Ascending aorta (tissue), 2 donors: ENCODE results near the gene ADCY2. TPM values are rescaled to one million over a fixed set of nuclear protein-coding genes. Genes with fewer than 3 reads are reported as not detected.
A peak's percentile ranks its signal among the peaks of the same experiment; 100 is the strongest.

Source experiments
- DNase-seq, 2 donors: peaks; one replicate each; pipeline ENCODE4 v3.0.0-alpha.2; 2019; ENCODE audit warnings: low spot score in 2 of 2
- H3K27ac ChIP-seq, 2 donors: fragments of 200-600 bp; sonication (generic); one replicate each; pipeline ENCODE4 v1.5.1; 2016 to 2017; ENCODE audit warnings: mild to moderate bottlenecking in 1 of 2
- H3K27me3 ChIP-seq: fragments of 200-600 bp; sonication (generic); one replicate; pipeline ENCODE4 v1.5.1; 2017
- H3K36me3 ChIP-seq, 2 donors: fragments of 200-600 bp; sonication (generic); one replicate each; pipeline ENCODE4 v1.5.1; 2016
- H3K4me1 ChIP-seq, 2 donors: fragments of 200-600 bp; sonication (generic); one replicate each; pipeline ENCODE4 v1.5.1; 2016 to 2017; ENCODE audit warnings: mild to moderate bottlenecking in 1 of 2
- H3K4me3 ChIP-seq, 2 donors: fragments of 200-600 bp; sonication (generic); one replicate each; pipeline ENCODE4 v1.5.1; 2016 to 2017; ENCODE audit warnings: mild to moderate bottlenecking in 1 of 2
- H3K9me3 ChIP-seq, 2 donors: fragments of 200-600 bp; sonication (generic); one replicate each; pipeline ENCODE4 v1.5.1; 2016
- intact Hi-C: fragments of 100-400 bp; cut with DNase I; formaldehyde crosslinking; loops from one replicate; pipeline ENCODE4 v1.15.1; 2023
- total RNA-seq: library from RNA; depleted of rRNA; stranded (reverse); fragments of >200 nt; gene quantifications from one replicate; pipeline ENCODE4 v1.1.0, GENCODE V29; 2016
- TF ChIP-seq, protein P1 (sequence below), 3 experiments: fragments of 200-600 bp in 2 of 3; fragments of 450-650 bp in 1 of 3; sonication (generic) in 2 of 3; IDR thresholded peaks; one replicate each; pipeline ENCODE4 v1.5.1; 2016 to 2019; ENCODE audit warnings: antibody characterized with exemption in 3 of 3, mild to moderate bottlenecking in 1 of 3, moderate library complexity in 1 of 3

ADCY2 gene
- total RNA-seq, 1 donor from 2014 or later = 0.11 TPM

DNA sequence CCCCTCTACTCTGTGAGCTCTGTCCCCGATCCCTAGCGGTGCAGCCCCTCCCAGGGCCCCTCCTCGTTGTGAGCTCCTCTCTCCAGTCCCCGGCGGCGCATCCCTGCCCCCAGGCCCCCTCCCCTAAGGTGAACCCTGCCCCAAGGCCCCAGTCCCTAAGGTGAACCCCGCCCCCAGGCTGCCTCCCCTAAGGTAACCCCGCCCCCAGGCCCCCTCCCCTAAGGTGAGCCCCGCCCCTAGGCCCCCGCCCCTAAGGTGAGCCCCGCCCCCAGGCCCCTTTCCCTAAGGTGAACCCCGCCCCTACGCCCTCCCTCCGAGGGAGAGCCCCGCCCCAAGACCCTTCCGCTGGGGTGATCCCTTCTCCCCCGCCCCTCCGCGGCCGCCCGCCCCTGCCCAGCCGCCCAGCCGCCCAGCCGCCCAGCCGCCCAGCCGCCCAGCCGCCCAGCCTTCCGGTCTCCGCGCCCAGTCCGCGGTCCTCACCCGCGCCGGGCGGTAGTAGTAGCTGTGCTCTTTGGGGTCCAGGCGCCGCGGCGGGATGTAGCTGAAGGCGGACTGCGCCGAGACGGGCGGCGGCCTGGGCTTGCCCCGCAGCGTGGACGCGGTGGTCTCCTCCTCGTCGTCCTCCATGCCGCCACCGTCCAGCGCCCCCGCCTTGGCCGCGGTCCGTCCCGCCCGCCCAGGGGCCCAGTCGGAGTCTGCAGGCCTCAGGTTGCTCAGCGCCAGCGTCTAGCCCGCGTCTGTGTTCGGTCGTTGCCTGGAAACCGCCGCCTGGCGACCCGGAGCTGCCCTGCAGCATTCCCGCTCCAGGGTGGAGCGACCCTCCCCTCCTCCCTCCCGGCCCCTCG, 454.7 kb downstream of the ADCY2 start, which contains the start of gene CFAP90:
TSS of gene CFAP90 (minus strand) at position 739 of the 845 bp plus-strand sequence. CDS start at position 627, 112 bp downstream.
- TF ChIP-seq, protein P1, sequence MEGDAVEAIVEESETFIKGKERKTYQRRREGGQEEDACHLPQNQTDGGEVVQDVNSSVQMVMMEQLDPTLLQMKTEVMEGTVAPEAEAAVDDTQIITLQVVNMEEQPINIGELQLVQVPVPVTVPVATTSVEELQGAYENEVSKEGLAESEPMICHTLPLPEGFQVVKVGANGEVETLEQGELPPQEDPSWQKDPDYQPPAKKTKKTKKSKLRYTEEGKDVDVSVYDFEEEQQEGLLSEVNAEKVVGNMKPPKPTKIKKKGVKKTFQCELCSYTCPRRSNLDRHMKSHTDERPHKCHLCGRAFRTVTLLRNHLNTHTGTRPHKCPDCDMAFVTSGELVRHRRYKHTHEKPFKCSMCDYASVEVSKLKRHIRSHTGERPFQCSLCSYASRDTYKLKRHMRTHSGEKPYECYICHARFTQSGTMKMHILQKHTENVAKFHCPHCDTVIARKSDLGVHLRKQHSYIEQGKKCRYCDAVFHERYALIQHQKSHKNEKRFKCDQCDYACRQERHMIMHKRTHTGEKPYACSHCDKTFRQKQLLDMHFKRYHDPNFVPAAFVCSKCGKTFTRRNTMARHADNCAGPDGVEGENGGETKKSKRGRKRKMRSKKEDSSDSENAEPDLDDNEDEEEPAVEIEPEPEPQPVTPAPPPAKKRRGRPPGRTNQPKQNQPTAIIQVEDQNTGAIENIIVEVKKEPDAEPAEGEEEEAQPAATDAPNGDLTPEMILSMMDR (IDR thresholded peaks at IDR 0.05) = peak in 2 of 3 experiments; percentile 13 to 31
- H3K4me3 ChIP-seq = peak within 1 kb of the TSS; percentile 58 to 73
- DNase-seq = no peak
- intact Hi-C loops = loop anchor here (10.0 kb wide), 1 partner anchor 456 kb away; the partner anchor contains the start of gene ADCY2
- H3K9me3 ChIP-seq = no peaks in the 10 kb centered on the region
- H3K27ac ChIP-seq = no peak within 1 kb of the TSS
- H3K27me3 ChIP-seq = peaks cover 5% of the 10 kb centered on the region
- peaks cover 3 to 4% of the 10 kb centered on the region in 2 donors for H3K4me1 ChIP-seq
- H3K36me3 ChIP-seq = no peaks in the 10 kb centered on the region

DNA sequence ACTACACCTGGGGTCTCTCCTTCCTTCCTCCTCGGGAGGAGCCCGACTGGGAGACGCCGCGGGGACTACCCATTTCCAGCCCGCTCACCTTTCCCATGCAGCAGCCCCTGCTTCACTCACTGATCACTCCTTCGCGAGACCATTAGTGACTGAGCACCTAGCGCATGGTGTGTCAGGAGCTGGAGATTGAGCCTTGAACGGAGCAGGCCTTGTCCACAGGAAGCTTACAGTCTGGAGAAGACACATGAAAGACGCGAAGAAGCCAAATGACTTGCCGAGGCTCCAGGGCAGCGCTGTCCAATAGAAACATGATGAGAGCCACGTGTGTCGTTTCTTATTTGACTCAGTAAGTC, 455.3 kb downstream of the ADCY2 start:
- TF ChIP-seq, protein P1 (IDR thresholded peaks at IDR 0.05) = no peak
- peak overlapping the region; percentile 58 to 73 for H3K4me3 ChIP-seq
- intact Hi-C loops = loop anchor here (10.0 kb wide), 1 partner anchor 456 kb away; the partner anchor contains the start of gene ADCY2
- no peaks in the 10 kb centered on the region for H3K9me3 ChIP-seq
- no peak for DNase-seq
- H3K27ac ChIP-seq = no peak overlapping the region
- H3K4me1 ChIP-seq = peaks cover 3 to 4% of the 10 kb centered on the region in 2 donors
- peaks cover 5% of the 10 kb centered on the region for H3K27me3 ChIP-seq
- H3K36me3 ChIP-seq = no peaks in the 10 kb centered on the region

- H3K36me3 ChIP-seq = no peaks in the 10 kb centered on the region
- intact Hi-C loops = loop anchor here (10.0 kb wide), 1 partner anchor 457 kb away; the partner anchor contains the start of gene ADCY2
- no peak overlapping the region for H3K27ac ChIP-seq
- H3K4me1 ChIP-seq = peaks cover 3 to 4% of the 10 kb centered on the region in 2 donors
- no peak overlapping the region for H3K4me3 ChIP-seq
- peaks cover 5% of the 10 kb centered on the region for H3K27me3 ChIP-seq
- TF ChIP-seq, protein P1 (IDR thresholded peaks at IDR 0.05) = no peak
- no peaks in the 10 kb centered on the region for H3K9me3 ChIP-seq
- no peak for DNase-seq
These were observed 455.8 kb downstream of the ADCY2 start for GRCh38 chr5:7851617-7852289.

DNA sequence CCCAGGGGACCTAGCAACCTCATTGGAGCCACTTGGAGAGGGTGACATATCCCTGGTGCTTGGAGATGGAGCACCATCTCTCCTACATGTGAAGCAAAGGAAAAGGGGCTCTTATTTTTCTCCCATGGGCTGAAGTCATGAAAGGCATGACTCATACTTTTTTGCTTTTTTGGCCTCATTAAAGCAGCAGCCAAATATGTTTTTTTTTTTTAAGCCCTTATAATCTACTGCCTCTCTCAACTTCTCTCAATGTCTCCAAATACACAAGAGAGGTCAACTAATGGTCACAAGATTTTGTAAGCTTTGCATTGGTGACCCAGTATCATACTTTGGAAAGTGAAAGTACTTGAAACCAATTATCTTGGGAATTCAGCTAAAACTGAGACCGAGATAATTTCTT, 456.6 kb downstream of the ADCY2 start:
- DNase-seq = no peak
- intact Hi-C loops = loop anchor here (10.0 kb wide), 1 partner anchor 458 kb away; the partner anchor contains the start of gene ADCY2
- no peaks in the 10 kb centered on the region for H3K9me3 ChIP-seq
- H3K4me1 ChIP-seq = peaks cover 3 to 4% of the 10 kb centered on the region in 2 donors
- H3K27ac ChIP-seq = no peak overlapping the region
- no peaks in the 10 kb centered on the region for H3K36me3 ChIP-seq
- peaks cover 5% of the 10 kb centered on the region for H3K27me3 ChIP-seq
- TF ChIP-seq, protein P1 (IDR thresholded peaks at IDR 0.05) = no peak
- H3K4me3 ChIP-seq = no peak overlapping the region

DNA sequence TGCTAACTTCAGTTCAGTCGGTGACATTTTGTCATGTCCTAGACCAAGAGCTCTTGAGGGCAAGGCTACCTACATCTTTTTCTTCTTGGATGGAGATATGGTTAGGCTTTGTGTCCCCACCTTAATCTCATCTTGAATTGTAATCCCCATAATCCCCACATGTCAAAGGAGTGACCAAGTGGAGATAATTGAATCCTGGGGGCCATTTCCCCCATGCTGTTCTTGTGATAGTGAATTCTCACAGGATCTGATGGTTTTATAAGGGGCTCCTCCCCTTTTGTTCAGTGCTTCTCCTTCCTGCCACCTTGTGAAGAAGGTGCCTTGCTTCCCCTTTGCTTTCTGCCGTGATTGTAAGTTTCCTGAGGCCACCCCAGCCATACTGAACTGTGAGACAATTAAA, 457.1 kb downstream of the ADCY2 start:
- DNase-seq = no peak
- no peak overlapping the region for H3K4me3 ChIP-seq
- peaks cover 3 to 4% of the 10 kb centered on the region in 2 donors for H3K4me1 ChIP-seq
- H3K27ac ChIP-seq = no peak overlapping the region
- intact Hi-C loops = loop anchor here (10.0 kb wide), 1 partner anchor 458 kb away; the partner anchor contains the start of gene ADCY2
- no peaks in the 10 kb centered on the region for H3K9me3 ChIP-seq
- peaks cover 5% of the 10 kb centered on the region for H3K27me3 ChIP-seq
- TF ChIP-seq, protein P1 (IDR thresholded peaks at IDR 0.05) = no peak
- peaks cover 0 to 2% of the 10 kb centered on the region in 2 donors for H3K36me3 ChIP-seq
